Measurements from ENCODE around the gene CZIB. TPM values are rescaled to one million over a fixed set of nuclear protein-coding genes. Genes with fewer than 3 reads are reported as not detected.

The CZIB gene
- polyA plus RNA-seq, 2 of the 4 experiments (the other 2 are of a cell fraction): 33.1 to 66.2 TPM

DNA sequence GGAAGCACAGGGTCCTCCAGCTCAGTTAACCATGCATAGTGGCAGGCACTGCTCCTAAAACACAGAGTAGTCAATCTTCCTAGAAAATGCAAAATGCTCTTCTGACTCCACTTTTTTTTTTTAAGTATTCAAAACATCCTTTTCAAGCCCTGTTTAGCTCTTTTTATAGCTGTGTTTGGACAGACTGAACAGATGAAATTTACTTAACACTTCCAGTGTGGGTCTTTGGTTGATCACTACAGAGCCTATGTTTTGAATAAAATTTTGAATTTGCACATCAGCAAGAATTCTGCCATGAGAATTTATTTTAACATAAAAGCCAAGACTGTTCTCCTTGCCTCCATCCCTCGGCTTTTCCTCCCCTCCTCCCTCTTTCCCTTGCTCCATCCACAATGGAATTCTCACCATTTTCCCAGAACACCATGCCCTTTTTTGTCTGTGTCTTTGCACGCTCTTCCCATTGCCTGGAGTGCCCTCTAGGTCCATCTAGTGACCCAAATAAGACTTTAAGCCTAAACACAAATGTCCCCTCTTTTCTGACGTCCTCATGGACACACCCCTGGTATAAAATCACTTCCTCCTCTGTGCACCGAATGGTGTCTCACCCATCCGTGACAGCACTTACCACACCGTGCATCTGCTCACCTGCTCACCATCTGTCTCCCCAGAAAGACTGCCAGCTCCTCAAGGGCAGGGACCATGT lies 47.9 kb downstream of the CZIB start:
- 6% methylated on average over 6 of the region's 6 CpGs for WGBS (ENCODE audit: missing lambda C conversion rate)
- FAIRE-seq (no peak), ATAC-seq (peak; percentile 65 to 83), DNase-seq (ENCODE audit: low read depth in 1 of 2, low spot score in 1 of 2) (peak; percentile 59 to 86)
- no peak overlapping the region for H3K4me3 ChIP-seq
- peak overlapping the region; percentile 67 to 76 for H3K27ac ChIP-seq
- H3K4me2 ChIP-seq: peak overlapping the region; percentile 77
- CTCF ChIA-PET: interaction anchor here (0.7 to 2.3 kb wide), 14 partner anchors 10 to 267 kb away, joined by 3 to 8 read pairs (median 3); partner anchors contain the start of gene ECHDC2
- TF ChIP-seq, protein P1, sequence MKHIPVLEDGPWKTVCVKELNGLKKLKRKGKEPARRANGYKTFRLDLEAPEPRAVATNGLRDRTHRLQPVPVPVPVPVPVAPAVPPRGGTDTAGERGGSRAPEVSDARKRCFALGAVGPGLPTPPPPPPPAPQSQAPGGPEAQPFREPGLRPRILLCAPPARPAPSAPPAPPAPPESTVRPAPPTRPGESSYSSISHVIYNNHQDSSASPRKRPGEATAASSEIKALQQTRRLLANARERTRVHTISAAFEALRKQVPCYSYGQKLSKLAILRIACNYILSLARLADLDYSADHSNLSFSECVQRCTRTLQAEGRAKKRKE (CRISPR knock-in tag; IDR thresholded peaks at IDR 0.05; ENCODE audit: low read depth): no peak
- peak; percentile 62 for TF ChIP-seq SMC3 (IDR thresholded peaks at IDR 0.05)
- TF ChIP-seq, protein P2, sequence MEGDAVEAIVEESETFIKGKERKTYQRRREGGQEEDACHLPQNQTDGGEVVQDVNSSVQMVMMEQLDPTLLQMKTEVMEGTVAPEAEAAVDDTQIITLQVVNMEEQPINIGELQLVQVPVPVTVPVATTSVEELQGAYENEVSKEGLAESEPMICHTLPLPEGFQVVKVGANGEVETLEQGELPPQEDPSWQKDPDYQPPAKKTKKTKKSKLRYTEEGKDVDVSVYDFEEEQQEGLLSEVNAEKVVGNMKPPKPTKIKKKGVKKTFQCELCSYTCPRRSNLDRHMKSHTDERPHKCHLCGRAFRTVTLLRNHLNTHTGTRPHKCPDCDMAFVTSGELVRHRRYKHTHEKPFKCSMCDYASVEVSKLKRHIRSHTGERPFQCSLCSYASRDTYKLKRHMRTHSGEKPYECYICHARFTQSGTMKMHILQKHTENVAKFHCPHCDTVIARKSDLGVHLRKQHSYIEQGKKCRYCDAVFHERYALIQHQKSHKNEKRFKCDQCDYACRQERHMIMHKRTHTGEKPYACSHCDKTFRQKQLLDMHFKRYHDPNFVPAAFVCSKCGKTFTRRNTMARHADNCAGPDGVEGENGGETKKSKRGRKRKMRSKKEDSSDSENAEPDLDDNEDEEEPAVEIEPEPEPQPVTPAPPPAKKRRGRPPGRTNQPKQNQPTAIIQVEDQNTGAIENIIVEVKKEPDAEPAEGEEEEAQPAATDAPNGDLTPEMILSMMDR (IDR thresholded peaks at IDR 0.05): peak; percentile 45
- TF ChIP-seq RAD21 (conservative IDR thresholded peaks at IDR 0.05 in 1 of 2, IDR thresholded peaks at IDR 0.05 in 1 of 2): peak; percentile 71
- no peak for TF ChIP-seq HOXA7 (CRISPR knock-in tag; IDR thresholded peaks at IDR 0.05)
- POLR2A ChIA-PET: no interaction called here
- H3K9me3 ChIP-seq: no peaks in the 10 kb centered on the region
- peaks cover 37% of the 10 kb centered on the region for H3K4me1 ChIP-seq

DNA sequence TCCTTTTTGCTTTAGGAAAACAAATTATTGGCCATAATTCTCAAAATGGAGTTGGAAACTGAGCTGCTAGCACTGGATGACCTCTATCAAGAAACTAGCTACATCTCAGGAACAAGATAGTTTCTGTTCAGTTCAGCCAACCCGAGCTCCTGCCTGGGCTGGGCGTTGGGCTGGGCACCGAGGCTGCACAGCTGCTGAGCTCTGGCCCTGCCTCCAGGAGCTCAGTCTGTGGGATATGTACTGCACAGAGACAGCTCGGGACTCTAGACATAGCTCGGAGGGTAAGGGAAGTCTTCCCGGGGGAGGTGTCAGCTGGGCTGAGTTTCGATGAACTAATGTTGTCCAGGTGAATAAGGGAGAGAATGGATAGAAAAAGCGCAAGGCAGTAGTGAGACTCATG lies 53.5 kb downstream of the CZIB start:
- Histone ChIP-seq H3K4me2 (no peak overlapping the region), H3K27ac (no peak overlapping the region), H3K9me3 (no peaks in the 10 kb centered on the region), H3K4me3 (no peak overlapping the region), H3K4me1 (peaks cover 15% of the 10 kb centered on the region)
- CTCF ChIA-PET: interaction anchor here (0.8 to 2.1 kb wide), 3 partner anchors 10 to 15 kb away, joined by 3 to 7 read pairs (median 6); no protein-coding TSS in a partner anchor
- FAIRE-seq (no peak), ATAC-seq (no peak; a peak in 1 of 6 replicates), DNase-seq (ENCODE audit: low read depth in 1 of 2, low spot score in 1 of 2) (no peak)
- POLR2A ChIA-PET: no interaction called here
- 75% methylated on average over 8 of the region's 8 CpGs for WGBS (ENCODE audit: missing lambda C conversion rate)
- TF ChIP-seq EHMT2 (IDR thresholded peaks at IDR 0.05; ENCODE audit: low read depth) (no peak), EHF (CRISPR knock-in tag; IDR thresholded peaks at IDR 0.05) (no peak), CHD4 (IDR thresholded peaks at IDR 0.05; ENCODE audit: borderline replicate concordance) (no peak), PHF8 (IDR thresholded peaks at IDR 0.05; ENCODE audit: borderline replicate concordance, low read depth) (no peak)

DNA sequence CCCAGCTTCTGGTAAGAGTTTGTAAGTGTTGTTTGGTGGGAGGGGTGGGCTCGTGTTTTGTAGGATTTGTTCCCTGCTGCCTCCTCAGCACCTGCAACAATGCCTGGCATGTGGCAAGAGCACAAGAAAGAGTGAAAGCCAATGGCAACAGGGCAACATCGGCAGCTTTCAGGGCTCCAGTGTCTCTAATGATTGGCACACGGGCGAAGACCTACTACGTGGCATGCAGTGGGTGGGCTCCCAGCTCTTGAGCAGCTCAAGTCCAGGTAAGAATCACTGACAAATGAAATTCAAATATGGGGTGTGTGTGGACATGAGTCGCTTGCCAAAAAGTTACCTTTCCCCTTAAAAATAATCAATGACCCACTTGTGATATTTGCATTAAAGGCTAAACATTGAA lies 54.1 kb downstream of the CZIB start:
- peaks cover 15% of the 10 kb centered on the region for H3K4me1 ChIP-seq
- FAIRE-seq (no peak), ATAC-seq (no peak), DNase-seq (ENCODE audit: low read depth in 1 of 2, low spot score in 1 of 2) (no peak)
- no peaks in the 10 kb centered on the region for H3K9me3 ChIP-seq
- H3K27ac ChIP-seq: no peak overlapping the region
- ChIA-PET CTCF (interaction anchor here (0.5 to 2.1 kb wide), 4 partner anchors 10 to 254 kb away, joined by 3 to 7 read pairs (median 4); no protein-coding TSS in a partner anchor), POLR2A (no interaction called here)
- WGBS (ENCODE audit: missing lambda C conversion rate): 83% methylated on average over 5 of the region's 6 CpGs
- TF ChIP-seq HOXB13 (CRISPR knock-in tag; IDR thresholded peaks at IDR 0.05; ENCODE audit: low read depth) (no peak), HOXA7 (CRISPR knock-in tag; IDR thresholded peaks at IDR 0.05) (no peak)
- TF ChIP-seq, protein P3, sequence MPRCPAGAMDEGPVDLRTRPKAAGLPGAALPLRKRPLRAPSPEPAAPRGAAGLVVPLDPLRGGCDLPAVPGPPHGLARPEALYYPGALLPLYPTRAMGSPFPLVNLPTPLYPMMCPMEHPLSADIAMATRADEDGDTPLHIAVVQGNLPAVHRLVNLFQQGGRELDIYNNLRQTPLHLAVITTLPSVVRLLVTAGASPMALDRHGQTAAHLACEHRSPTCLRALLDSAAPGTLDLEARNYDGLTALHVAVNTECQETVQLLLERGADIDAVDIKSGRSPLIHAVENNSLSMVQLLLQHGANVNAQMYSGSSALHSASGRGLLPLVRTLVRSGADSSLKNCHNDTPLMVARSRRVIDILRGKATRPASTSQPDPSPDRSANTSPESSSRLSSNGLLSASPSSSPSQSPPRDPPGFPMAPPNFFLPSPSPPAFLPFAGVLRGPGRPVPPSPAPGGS (IDR thresholded peaks at IDR 0.05): no peak
- H3K4me3 ChIP-seq: no peak overlapping the region
- H3K4me2 ChIP-seq: no peak overlapping the region

DNA sequence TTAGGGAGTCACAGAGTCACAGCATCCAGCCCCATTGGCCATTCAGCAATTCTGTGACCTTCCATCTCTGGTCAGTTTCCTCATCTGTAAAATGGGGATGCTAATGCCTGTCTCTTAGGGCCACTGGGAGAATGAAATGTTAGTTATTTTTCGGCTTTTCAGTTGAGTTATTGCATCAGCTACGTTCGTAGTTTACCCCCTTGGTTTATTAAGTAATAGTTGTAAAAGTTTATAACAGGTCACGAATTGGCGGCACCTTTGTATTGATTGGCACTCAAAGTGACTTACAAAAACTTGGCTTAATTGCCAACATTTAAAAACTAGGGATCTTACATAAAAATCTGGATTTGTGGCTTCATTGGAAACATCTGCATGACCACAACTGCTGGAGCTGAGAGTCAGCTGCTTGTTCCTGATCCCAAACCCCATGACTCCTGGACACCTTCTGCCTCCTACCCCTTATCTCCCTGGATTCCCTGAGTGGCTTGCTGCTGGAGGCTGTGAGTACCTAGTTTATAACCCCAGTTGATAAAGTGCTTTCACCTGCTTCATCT lies 54.9 kb downstream of the CZIB start:
- WGBS (ENCODE audit: missing lambda C conversion rate): 85% methylated on average over 5 of the region's 5 CpGs
- CTCF ChIA-PET: interaction anchor here (0.5 to 2.1 kb wide), 2 partner anchors 11 to 253 kb away, joined by 3 to 6 read pairs; no protein-coding TSS in a partner anchor
- H3K4me3 ChIP-seq: no peak overlapping the region

More for the DNA sequence above, 54.9 kb downstream of the CZIB start:
- no peak overlapping the region for H3K4me2 ChIP-seq
- no peak for FAIRE-seq
- no peak for ATAC-seq
- 0 out of 6 replicates have a peak overlapping the region, but pooled peaks of 1 of the 2 experiments have one; percentile 16 for H3K27ac ChIP-seq
- DNase-seq (ENCODE audit: low read depth in 1 of 2, low spot score in 1 of 2): no peak
- H3K4me1 ChIP-seq: peaks cover 15% of the 10 kb centered on the region
- TF ChIP-seq ZNF302 (CRISPR knock-in tag; IDR thresholded peaks at IDR 0.05) (no peak), CHD2 (IDR thresholded peaks at IDR 0.05; ENCODE audit: low read length, partially characterized antibody) (no peak), HDAC2 (IDR thresholded peaks at IDR 0.05) (no peak), MAFK (IDR thresholded peaks at IDR 0.05; ENCODE audit: partially characterized antibody) (no peak), EP300 (IDR thresholded peaks at IDR 0.05) (no peak), HOXB13 (CRISPR knock-in tag; IDR thresholded peaks at IDR 0.05; ENCODE audit: low read depth) (no peak), KDM1A (IDR thresholded peaks at IDR 0.05; ENCODE audit: low read depth) (no peak), RFX5 (IDR thresholded peaks at IDR 0.05) (no peak), RARB (CRISPR knock-in tag; IDR thresholded peaks at IDR 0.05) (no peak), HEYL (CRISPR knock-in tag; IDR thresholded peaks at IDR 0.05) (no peak), BHLHE40 (IDR thresholded peaks at IDR 0.05; ENCODE audit: low read depth, low read length) (no peak), PHF8 (IDR thresholded peaks at IDR 0.05; ENCODE audit: borderline replicate concordance, low read depth) (no peak), TFCP2L1 (CRISPR knock-in tag; IDR thresholded peaks at IDR 0.05) (no peak)
- no peaks in the 10 kb centered on the region for H3K9me3 ChIP-seq
- POLR2A ChIA-PET: no interaction called here

All from A549 (cell line).